GM23338 (cell line): ENCODE data around the gene CCDC183. TPM values are rescaled to one million over a fixed set of nuclear protein-coding genes. Genes with fewer than 3 reads are reported as not detected.
"Not testable (repeated sequence)": the region's sequence is repeated elsewhere in the genome, so short reads cannot be mapped to it uniquely, and the experiment has no call there.

ENCODE experiments used
- ATAC-seq: fragments of 200-7000 bp; cut with Tn5 transposase; 3 replicates; pipeline ENCODE4 v1.9.1; 2020
- DNase-seq: peaks from one replicate; pipeline ENCODE4 v3.0.0-alpha.2; 2015; ENCODE audit warnings: low spot score
- H2AFZ ChIP-seq: fragments of 200-600 bp; sonication (generic); 2 replicates; pipeline ENCODE4 v1.8.0; 2016; ENCODE audit warnings: antibody characterized with exemption, mild to moderate bottlenecking, moderate library complexity
- H3F3A ChIP-seq: fragments of 200-600 bp; sonication (generic); replicated peaks from 2 replicates; pipeline ENCODE4 v1.8.0; 2017; ENCODE audit warnings: antibody characterized with exemption, mixed run types, low read depth
- H3K27ac ChIP-seq: fragments of 200-600 bp; sonication (generic); 2 replicates; pipeline ENCODE4 v1.6.1; 2016; ENCODE audit warnings: low read depth
- H3K27me3 ChIP-seq: fragments of 200-600 bp; sonication (generic); 2 replicates; pipeline ENCODE4 v1.8.0; 2016; ENCODE audit warnings: mild to moderate bottlenecking, mixed run types, moderate library complexity; ENCODE audit not compliant: insufficient read depth
- H3K36me3 ChIP-seq: fragments of 200-600 bp; sonication (generic); 2 replicates; pipeline ENCODE4 v1.8.0; 2016; ENCODE audit warnings: mild to moderate bottlenecking; ENCODE audit not compliant: insufficient read depth
- H3K4me1 ChIP-seq: fragments of 200-600 bp; sonication (generic); 2 replicates; pipeline ENCODE4 v1.8.0; 2016; ENCODE audit warnings: mild to moderate bottlenecking, moderate library complexity; ENCODE audit not compliant: insufficient read depth
- H3K4me2 ChIP-seq: fragments of 200-600 bp; sonication (generic); 2 replicates; pipeline ENCODE4 v1.7.1; 2017; ENCODE audit warnings: mixed run types
- H3K4me3 ChIP-seq: fragments of 200-600 bp; sonication (generic); 2 replicates; pipeline ENCODE4 v1.6.1; 2016; ENCODE audit warnings: mixed run types
- H3K79me2 ChIP-seq: fragments of 200-600 bp; sonication (generic); replicated peaks from 2 replicates; pipeline ENCODE4 v1.8.0; 2017; ENCODE audit warnings: mild to moderate bottlenecking; ENCODE audit not compliant: insufficient read depth
- H3K9me2 ChIP-seq: fragments of 200-600 bp; sonication (generic); 2 replicates; pipeline ENCODE4 v1.8.0; 2017; ENCODE audit not compliant: insufficient read depth
- H4K20me1 ChIP-seq: fragments of 200-600 bp; sonication (generic); replicated peaks from 2 replicates; pipeline ENCODE4 v1.8.0; 2017; ENCODE audit warnings: mild to moderate bottlenecking; ENCODE audit not compliant: insufficient read depth
- H3K27ac Mint-ChIP-seq: 2 replicates; pipeline ENCODE4 v1.8.0; 2020; ENCODE audit warnings: inconsistent platforms, mild to moderate bottlenecking, moderate library complexity, mixed read lengths
- H3K27me3 Mint-ChIP-seq: 3 replicates; pipeline ENCODE4 v1.8.0; 2022; ENCODE audit warnings: low read depth, mild to moderate bottlenecking, moderate library complexity, mixed read lengths, inconsistent platforms; ENCODE audit not compliant: insufficient read depth, poor library complexity
- H3K36me3 Mint-ChIP-seq: 3 replicates; pipeline ENCODE4 v1.8.0; 2021; ENCODE audit warnings: low read depth, mild to moderate bottlenecking, inconsistent platforms, moderate library complexity, mixed read lengths
- H3K4me1 Mint-ChIP-seq: 3 replicates; pipeline ENCODE4 v1.8.0; 2020; ENCODE audit warnings: mild to moderate bottlenecking, inconsistent platforms, mixed read lengths
- H3K4me3 Mint-ChIP-seq: 3 replicates; pipeline ENCODE4 v1.8.0; 2021; ENCODE audit warnings: moderate library complexity, mild to moderate bottlenecking, inconsistent platforms, mixed read lengths
- H3K9me3 Mint-ChIP-seq: 3 replicates; pipeline ENCODE4 v1.8.0; 2020; ENCODE audit warnings: moderate library complexity, mild to moderate bottlenecking, inconsistent platforms, mixed read lengths
- CREB1 ChIP-seq: fragments of 250-450 bp; sonication (Bioruptor Pico); IDR thresholded peaks from 2 replicates; pipeline ENCODE4 v1.5.0; 2020; ENCODE audit warnings: low read depth, mild to moderate bottlenecking, moderate library complexity
- ETS1 ChIP-seq: IDR thresholded peaks from 2 replicates; pipeline ENCODE4 v1.6.1; 2016; ENCODE audit warnings: antibody characterized with exemption
- EZH2 ChIP-seq: fragments of 200-600 bp; sonication (generic); IDR thresholded peaks from one replicate; pipeline ENCODE4 v1.8.0; 2017; ENCODE audit warnings: antibody characterized with exemption, mild to moderate bottlenecking, low read depth; ENCODE audit not compliant: unreplicated experiment
- EZH2phosphoT487 ChIP-seq: fragments of 200-600 bp; sonication (generic); IDR thresholded peaks from one replicate; pipeline ENCODE4 v1.8.1; 2018; ENCODE audit warnings: antibody characterized with exemption; ENCODE audit not compliant: unreplicated experiment
- JUNB ChIP-seq: IDR thresholded peaks from one replicate; pipeline ENCODE4 v1.6.1; 2016; ENCODE audit warnings: antibody characterized with exemption; ENCODE audit not compliant: unreplicated experiment
- NANOG ChIP-seq: IDR thresholded peaks from 2 replicates; pipeline ENCODE4 v1.6.1; 2016; ENCODE audit warnings: antibody characterized with exemption, borderline replicate concordance
- POLR2AphosphoS5 ChIP-seq: IDR thresholded peaks from 2 replicates; pipeline ENCODE4 v1.6.1; 2016; ENCODE audit warnings: antibody characterized with exemption, low read depth
- REST ChIP-seq: IDR thresholded peaks from one replicate; pipeline ENCODE4 v1.6.1; 2018; ENCODE audit warnings: antibody characterized with exemption; ENCODE audit not compliant: unreplicated experiment
- STAT1 ChIP-seq: IDR thresholded peaks from one replicate; pipeline ENCODE4 v1.6.1; 2016; ENCODE audit warnings: antibody characterized with exemption; ENCODE audit not compliant: unreplicated experiment
- ZNF331 ChIP-seq: fragments of 250-450 bp; sonication (Bioruptor Pico); IDR thresholded peaks from 2 replicates; pipeline ENCODE4 v1.5.0; 2020; ENCODE audit warnings: low read depth, mild to moderate bottlenecking, moderate library complexity
- polyA plus RNA-seq: library from polyadenylated mRNA; unstranded; fragments of >200 nt; fragmentation: Nextera tagmentation; extraction: Ambion mirVana; gene quantifications from 2 replicates; pipeline ENCODE4 v1.2.1, GENCODE V29; 2016
- total RNA-seq: library from RNA; depleted of rRNA; stranded (reverse); fragments of >200 nt; shearing (Covaris generic); gene quantifications from 2 replicates; pipeline ENCODE4 v1.2.3, GENCODE V29; 2014

The CCDC183 gene
- total and polyA plus RNA-seq, 2 experiments from 2014 or later, result 1.1 to 1.2 TPM

GRCh38 chr9:136784997-136785361 lies 11.2 kb upstream of the CCDC183 start (continued):
- no peak for TF ChIP-seq REST
- no peak for TF ChIP-seq NANOG
- no peak for TF ChIP-seq POLR2AphosphoS5
- TF ChIP-seq JUNB, result no peak
- TF ChIP-seq EZH2, result no peak
- no peak for TF ChIP-seq STAT1
- TF ChIP-seq CREB1 (CRISPR knock-in tag), result no peak
- TF ChIP-seq ZNF331, result no peak
- no peak for TF ChIP-seq EZH2phosphoT487

- H2AFZ ChIP-seq, H4K20me1 ChIP-seq, ATAC-seq, H3K36me3 ChIP-seq, H3K4me2 ChIP-seq, H3K9me3 Mint-ChIP-seq, H3K27ac ChIP-seq, H3K79me2 ChIP-seq, H3K4me1 Mint-ChIP-seq, H3K36me3 Mint-ChIP-seq, H3K27me3 Mint-ChIP-seq, H3K4me3 Mint-ChIP-seq, DNase-seq, H3K4me3 ChIP-seq, H3F3A ChIP-seq, H3K9me2 ChIP-seq, H3K27me3 ChIP-seq, H3K4me1 ChIP-seq, H3K27ac Mint-ChIP-seq: not testable (repeated sequence)
Observed at GRCh38 chr9:136785565-136786355, 10.4 kb upstream of the CCDC183 start.

GRCh38 chr9:136786451-136786850 lies 9.7 kb upstream of the CCDC183 start:
- no peaks in the 10 kb centered on the region for H3K36me3 Mint-ChIP-seq
- Histone ChIP-seq H3K4me1 (no peaks in the 10 kb centered on the region), H3K4me3 (no peak overlapping the region), H3K27me3 (no peaks in the 10 kb centered on the region), H3K27ac (no peak overlapping the region), H3K9me2 (no peaks in the 10 kb centered on the region), H3F3A (no peaks in the 10 kb centered on the region), H3K79me2 (no peaks in the 10 kb centered on the region), H3K36me3 (no peaks in the 10 kb centered on the region), H3K4me2 (no peak overlapping the region), H2AFZ (no peak overlapping the region), H4K20me1 (no peaks in the 10 kb centered on the region)
- DNase-seq (no peak), ATAC-seq (no peak)
- no peaks in the 10 kb centered on the region for H3K9me3 Mint-ChIP-seq
- H3K4me3 Mint-ChIP-seq, result no peak overlapping the region
- peaks cover 6% of the 10 kb centered on the region; the same call in 2 of the 3 replicates for H3K4me1 Mint-ChIP-seq
- peaks cover 4% of the 10 kb centered on the region for H3K27me3 Mint-ChIP-seq
- H3K27ac Mint-ChIP-seq, result no peak overlapping the region
- TF ChIP-seq EZH2phosphoT487 (no peak), ETS1 (no peak), STAT1 (no peak), CREB1 (CRISPR knock-in tag) (no peak)
